ENCODE measurements around the gene MOV10. TPM values are rescaled to one million over a fixed set of nuclear protein-coding genes. Genes with fewer than 3 reads are reported as not detected.
"Not testable (repeated sequence)": the region's sequence is repeated elsewhere in the genome, so short reads cannot be mapped to it uniquely, and the experiment has no call there.

The MOV10 gene
- total RNA-seq, 4 donors from 2014 or later, result 22.1 to 129 (median 76.9) TPM

GRCh38 chr1:112722601-112723510 lies 48.4 kb downstream of the MOV10 start:
- Histone ChIP-seq H3K4me1 (peaks cover 0 to 20% (median 14%) of the 10 kb centered on the region in 4 donors), H3K27ac (no peak overlapping the region), H3K27me3 (no peaks in the 10 kb centered on the region), H3K36me3 (no peaks in the 10 kb centered on the region), H3K9me3 (no peaks in the 10 kb centered on the region), H3K4me3 (peak overlapping the region in 2 of 4 donors; percentile 9 to 23)
- intact Hi-C loops (cut with DNase I; ENCODE audit: low total_unique reads), result no loop called here
- 25 to 56% methylated on average over 4 to 34 of the region's 35 CpGs for WGBS, 2 donors (ENCODE audit: low coverage in 1 of 2)
- in situ Hi-C loops (cut with MboI; ENCODE audit: low pct_ligation_motif_present in 1 of 4, low pct_unique_long_range_greater_than_20kb in 1 of 4, low sequenced_read_pairs in 3 of 4), result loop anchor here in 3 of 4 donors (10.0 to 25.0 kb wide), 4 partner anchors 82 to 352 kb away; partner anchors contain the start of gene LRIG2 (in 2 of the 3)
- DNase-seq, result no peak
- TF ChIP-seq POLR2AphosphoS5 (IDR thresholded peaks at IDR 0.05) (no peak), EP300 (IDR thresholded peaks at IDR 0.05; ENCODE audit: low read depth) (no peak), CTCF (IDR thresholded peaks at IDR 0.05) (no peak), POLR2A (IDR thresholded peaks at IDR 0.05) (no peak)

- H3K9me3 ChIP-seq, result no peaks in the 10 kb centered on the region
- H3K4me1 ChIP-seq, result peaks cover 0 to 18% (median 13%) of the 10 kb centered on the region in 4 donors
- no peaks in the 10 kb centered on the region for H3K36me3 ChIP-seq
- intact Hi-C loops (cut with DNase I; ENCODE audit: low total_unique reads) (no loop called here), in situ Hi-C loops (cut with MboI; ENCODE audit: low pct_ligation_motif_present in 1 of 4, low pct_unique_long_range_greater_than_20kb in 1 of 4, low sequenced_read_pairs in 3 of 4) (loop anchor here in 3 of 4 donors (10.0 to 25.0 kb wide), 4 partner anchors 81 to 351 kb away; partner anchors contain the start of gene LRIG2 (in 2 of the 3))
- no peak overlapping the region for H3K4me3 ChIP-seq
- no peak for DNase-seq
- H3K27me3 ChIP-seq, result no peaks in the 10 kb centered on the region
- H3K27ac ChIP-seq, result no peak overlapping the region
- TF ChIP-seq POLR2AphosphoS5 (IDR thresholded peaks at IDR 0.05) (no peak), EP300 (IDR thresholded peaks at IDR 0.05; ENCODE audit: low read depth) (no peak), CTCF (IDR thresholded peaks at IDR 0.05) (no peak), POLR2A (IDR thresholded peaks at IDR 0.05) (no peak)
- 80 to 87% methylated on average over 4 to 8 of the region's 8 CpGs for WGBS, 2 donors (ENCODE audit: low coverage in 1 of 2)
These were observed 49.0 kb downstream of the MOV10 start for GRCh38 chr1:112723511-112723839.

- intact Hi-C loops (cut with DNase I; ENCODE audit: low total_unique reads), result not testable (repeated sequence)
- in situ Hi-C loops (cut with MboI; ENCODE audit: low pct_ligation_motif_present in 1 of 4, low pct_unique_long_range_greater_than_20kb in 1 of 4, low sequenced_read_pairs in 3 of 4), result loop anchor here in 3 of 4 donors (10.0 to 25.0 kb wide), 4 partner anchors 81 to 351 kb away; partner anchors contain the start of gene LRIG2 (in 2 of the 3)
These were observed 49.8 kb downstream of the MOV10 start for GRCh38 chr1:112724240-112724639.

GRCh38 chr1:112727716-112728115 lies 53.3 kb downstream of the MOV10 start:
- DNase-seq, result no peak
- 54% methylated on average over 2 of the region's 2 CpGs; no CpG with 5 or more reads in 1 of the 2 donors for WGBS, 2 donors (ENCODE audit: low coverage in 1 of 2)
- intact Hi-C loops (cut with DNase I; ENCODE audit: low total_unique reads) (no loop called here), in situ Hi-C loops (cut with MboI; ENCODE audit: low pct_ligation_motif_present in 1 of 4, low pct_unique_long_range_greater_than_20kb in 1 of 4, low sequenced_read_pairs in 3 of 4) (loop anchor here in 3 of 4 donors (10.0 to 25.0 kb wide), 4 partner anchors 77 to 347 kb away; partner anchors contain the start of gene LRIG2 (in 1 of the 3))
- no peak overlapping the region for H3K4me3 ChIP-seq
- no peak for TF ChIP-seq EP300 (IDR thresholded peaks at IDR 0.05; ENCODE audit: low read depth)
- TF ChIP-seq POLR2AphosphoS5 (IDR thresholded peaks at IDR 0.05), result no peak
- no peak for TF ChIP-seq CTCF (IDR thresholded peaks at IDR 0.05)
- no peak for TF ChIP-seq POLR2A (IDR thresholded peaks at IDR 0.05)
- H3K27ac ChIP-seq, result no peak overlapping the region
- H3K4me1 ChIP-seq, result peaks cover 0 to 5% (median 3%) of the 10 kb centered on the region in 4 donors
- H3K27me3 ChIP-seq, result no peaks in the 10 kb centered on the region
- no peaks in the 10 kb centered on the region for H3K9me3 ChIP-seq
- no peaks in the 10 kb centered on the region for H3K36me3 ChIP-seq

More at GRCh38 chr1:112724240-112724639, 49.8 kb downstream of the MOV10 start:
- peaks cover 0 to 12% (median 8%) of the 10 kb centered on the region in 4 donors for H3K4me1 ChIP-seq
- H3K36me3 ChIP-seq, DNase-seq, H3K9me3 ChIP-seq, H3K4me3 ChIP-seq, H3K27ac ChIP-seq, H3K27me3 ChIP-seq: not testable (repeated sequence)
- 98% methylated on average over 4 of the region's 4 CpGs; no CpG with 5 or more reads in 1 of the 2 donors for WGBS, 2 donors (ENCODE audit: low coverage in 1 of 2)

GRCh38 chr1:112728306-112728971 lies 54.0 kb downstream of the MOV10 start:
- 92% methylated on average over 21 of the region's 33 CpGs; no CpG with 5 or more reads in 1 of the 2 donors for WGBS, 2 donors (ENCODE audit: low coverage in 1 of 2)
- H3K27ac ChIP-seq; intact Hi-C loops (cut with DNase I; ENCODE audit: low total_unique reads); H3K27me3 ChIP-seq; H3K36me3 ChIP-seq; H3K9me3 ChIP-seq; DNase-seq; H3K4me3 ChIP-seq; H3K4me1 ChIP-seq: not testable (repeated sequence)
- in situ Hi-C loops (cut with MboI; ENCODE audit: low pct_ligation_motif_present in 1 of 4, low pct_unique_long_range_greater_than_20kb in 1 of 4, low sequenced_read_pairs in 3 of 4), result loop anchor here in 3 of 4 donors (10.0 to 25.0 kb wide), 4 partner anchors 76 to 346 kb away; partner anchors contain the start of gene LRIG2 (in 1 of the 3)

GRCh38 chr1:112729011-112729410 lies 54.6 kb downstream of the MOV10 start:
- in situ Hi-C loops (cut with MboI; ENCODE audit: low pct_ligation_motif_present in 1 of 4, low pct_unique_long_range_greater_than_20kb in 1 of 4, low sequenced_read_pairs in 3 of 4), result loop anchor here in 3 of 4 donors (10.0 to 25.0 kb wide), 4 partner anchors 76 to 346 kb away; partner anchors contain the start of gene LRIG2 (in 1 of the 3)
- H3K9me3 ChIP-seq; H3K27ac ChIP-seq; H3K36me3 ChIP-seq; H3K27me3 ChIP-seq; H3K4me3 ChIP-seq; H3K4me1 ChIP-seq; intact Hi-C loops (cut with DNase I; ENCODE audit: low total_unique reads); DNase-seq: not testable (repeated sequence)
- 82 to 86% methylated on average over 2 to 3 of the region's 3 CpGs for WGBS, 2 donors (ENCODE audit: low coverage in 1 of 2)

Data from transverse colon (tissue), 4 donors.